ENCODE results near the gene EVA1B.

DNA sequence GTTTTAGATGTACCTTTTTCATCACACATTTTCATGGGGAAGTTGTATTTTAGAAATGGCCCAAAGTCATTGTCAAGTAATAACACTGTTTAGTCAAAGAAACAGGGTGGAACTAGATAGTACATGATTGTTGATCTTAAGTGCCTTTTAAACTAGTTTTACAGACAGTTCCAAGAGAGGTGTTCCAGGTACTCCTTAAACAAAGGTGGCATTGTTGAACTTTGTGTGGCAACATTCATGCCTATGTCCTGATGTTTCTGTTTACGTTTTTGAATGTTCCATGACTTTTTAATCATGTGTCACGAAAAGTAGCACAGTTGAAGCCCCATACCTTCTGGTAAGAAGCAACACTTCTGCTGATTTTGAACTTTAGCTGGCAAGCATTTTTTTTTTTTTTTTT, 26.4 kb downstream of the EVA1B start:
- no peak for TF ChIP-seq CTCF (optimal IDR thresholded peaks at IDR 0.05 in 1 of 3, IDR thresholded peaks at IDR 0.05 in 1 of 3, conservative IDR thresholded peaks at IDR 0.05 in 1 of 3; ENCODE audit: extremely low read depth in 1 of 3, insufficient read depth in 2 of 3, low read length in 3 of 3)
- TF ChIP-seq EZH2 (IDR thresholded peaks at IDR 0.05; ENCODE audit: low read length): no peak
